Left ventricle myocardium inferior (tissue), 1 donor: ENCODE measurements around the gene FAF1. TPM values are rescaled to one million over a fixed set of nuclear protein-coding genes. Genes with fewer than 3 reads are reported as not detected.

Source experiments
- DNase-seq: peaks from one replicate; pipeline ENCODE4 v3.0.0-alpha.2; 2020
- H3K27ac ChIP-seq: fragments of 200-600 bp; replicated peaks from 2 replicates; pipeline ENCODE4 v1.8.0; 2021
- H3K27me3 ChIP-seq: fragments of 200-600 bp; 2 replicates; pipeline ENCODE4 v1.8.0; 2021; ENCODE audit warnings: low read depth
- H3K36me3 ChIP-seq: fragments of 200-600 bp; 2 replicates; pipeline ENCODE4 v1.8.0; 2021
- H3K4me1 ChIP-seq: fragments of 200-600 bp; 2 replicates; pipeline ENCODE4 v1.8.0; 2021
- H3K4me3 ChIP-seq: fragments of 200-600 bp; 2 replicates; pipeline ENCODE4 v1.8.0; 2021; ENCODE audit warnings: mild to moderate bottlenecking, moderate library complexity
- H3K9me3 ChIP-seq: fragments of 200-600 bp; replicated peaks from 2 replicates; pipeline ENCODE4 v1.8.0; 2021
- CTCF ChIP-seq: fragments of 200-600 bp; IDR thresholded peaks from 2 replicates; pipeline ENCODE4 v1.8.0; 2021; ENCODE audit warnings: antibody characterized with exemption, mild to moderate bottlenecking, borderline replicate concordance
- intact Hi-C: fragments of 100-400 bp; cut with micrococcal nuclease; formaldehyde crosslinking; loops from one replicate; pipeline ENCODE4 v1.11.0; 2022
- total RNA-seq: library from RNA; stranded (reverse); fragmentation: NEBNext Ultra II Directional; extraction: Animal tissue kit (Norgen Biotek cat#: 25700); gene quantifications from one replicate; pipeline ENCODE4 v1.2.1, GENCODE V29; 2021
- donor health status: DM: no; HTN: yes; CAD: no; lungs with severe emphysema.

Gene FAF1
- total RNA-seq, 1 donor from 2014 or later, result 80.0 TPM

- no peak for TF ChIP-seq CTCF
- DNase-seq, result no peak
- H3K36me3 ChIP-seq, result peaks cover 16% of the 10 kb centered on the region
- intact Hi-C loops, result no loop called here
- H3K9me3 ChIP-seq, result no peaks in the 10 kb centered on the region
- peaks cover 3% of the 10 kb centered on the region for H3K4me1 ChIP-seq
- no peak overlapping the region for H3K27ac ChIP-seq
- no peaks in the 10 kb centered on the region for H3K27me3 ChIP-seq
- no peak overlapping the region for H3K4me3 ChIP-seq
Observed at GRCh38 chr1:50684185-50684584, 275.9 kb downstream of the FAF1 start.

- H3K36me3 ChIP-seq, result peaks cover 6% of the 10 kb centered on the region
- no peaks in the 10 kb centered on the region for H3K27me3 ChIP-seq
- TF ChIP-seq CTCF, result no peak
- H3K4me3 ChIP-seq, result no peak overlapping the region
- intact Hi-C loops, result no loop called here
- no peak for DNase-seq
- H3K4me1 ChIP-seq, result peaks cover 3% of the 10 kb centered on the region
- no peaks in the 10 kb centered on the region for H3K9me3 ChIP-seq
- no peak overlapping the region for H3K27ac ChIP-seq
Observed at GRCh38 chr1:50681931-50682330, 278.1 kb downstream of the FAF1 start.

- no peak for DNase-seq
- Histone ChIP-seq H3K4me1 (peaks cover 35% of the 10 kb centered on the region), H3K36me3 (peaks cover 6% of the 10 kb centered on the region), H3K27me3 (no peaks in the 10 kb centered on the region), H3K27ac (no peak overlapping the region), H3K4me3 (no peak overlapping the region), H3K9me3 (no peaks in the 10 kb centered on the region)
- intact Hi-C loops, result no loop called here
- no peak for TF ChIP-seq CTCF
Observed at GRCh38 chr1:50667710-50668356, 292.2 kb downstream of the FAF1 start.

GRCh38 chr1:50667272-50667671 lies 292.8 kb downstream of the FAF1 start:
- no peak for DNase-seq
- Histone ChIP-seq H3K27me3 (no peaks in the 10 kb centered on the region), H3K27ac (no peak overlapping the region), H3K9me3 (no peaks in the 10 kb centered on the region), H3K4me1 (peaks cover 35% of the 10 kb centered on the region), H3K4me3 (no peak overlapping the region), H3K36me3 (peaks cover under 1% of the 10 kb centered on the region)
- no peak for TF ChIP-seq CTCF
- intact Hi-C loops, result no loop called here

DNA sequence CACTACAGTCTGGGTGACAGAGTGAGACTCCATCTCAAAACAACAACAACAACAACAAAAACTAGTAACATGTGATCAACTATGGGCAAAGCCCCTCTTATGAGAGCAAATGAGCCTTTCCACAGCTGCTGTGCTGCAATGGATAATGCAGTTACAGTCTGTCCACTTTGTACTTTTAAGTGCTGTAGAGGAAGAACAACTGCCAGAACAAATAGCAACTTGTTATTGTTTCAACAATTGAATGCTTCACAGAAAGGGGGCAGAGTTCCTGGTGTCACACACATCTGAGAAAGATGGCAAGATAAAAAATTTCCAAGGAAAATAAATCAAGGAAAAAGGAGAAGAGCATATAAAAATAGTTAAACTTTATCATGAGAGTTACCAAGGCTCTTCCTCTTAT lies 293.2 kb downstream of the FAF1 start:
- H3K4me3 ChIP-seq, result no peak overlapping the region
- no peak overlapping the region for H3K27ac ChIP-seq
- H3K36me3 ChIP-seq, result no peaks in the 10 kb centered on the region
- peaks cover 35% of the 10 kb centered on the region for H3K4me1 ChIP-seq
- intact Hi-C loops, result no loop called here
- no peak for DNase-seq
- no peak for TF ChIP-seq CTCF
- no peaks in the 10 kb centered on the region for H3K9me3 ChIP-seq
- H3K27me3 ChIP-seq, result no peaks in the 10 kb centered on the region
